NCI-H2081 (cell line): ENCODE data around the gene CTSF.

Source experiments
- DNase-seq, 2 experiments: peaks; one replicate each; lab custom pipeline; 2025; lab: John Stamatoyannopoulos, UW

CTSF gene

DNA sequence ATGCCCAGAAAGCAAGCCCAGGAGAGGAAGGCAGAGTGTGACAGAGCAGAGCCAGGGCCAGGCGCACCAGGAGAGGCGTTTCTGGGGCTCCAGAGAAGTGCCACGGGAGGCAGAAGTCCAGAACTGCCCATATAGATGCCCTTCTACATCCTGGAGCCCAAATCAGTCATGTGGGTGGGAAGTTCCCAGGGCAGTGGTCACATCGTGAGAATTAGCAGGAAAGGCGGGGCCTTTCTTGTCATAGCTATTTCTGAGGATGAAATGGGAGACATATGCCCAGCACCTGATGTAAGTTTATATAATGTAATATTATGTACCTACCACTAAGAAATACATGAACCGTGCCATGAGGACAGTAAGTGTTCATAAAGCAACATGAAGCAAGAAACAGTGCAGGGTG is 35.6 kb downstream of the CTSF start:
- DNase-seq: no peak

- no peak for DNase-seq
Observed at GRCh38 chr11:66531841-66532240, 36.6 kb downstream of the CTSF start.

- no peak for DNase-seq
Observed at GRCh38 chr11:66530927-66531709, 37.3 kb downstream of the CTSF start.

DNA sequence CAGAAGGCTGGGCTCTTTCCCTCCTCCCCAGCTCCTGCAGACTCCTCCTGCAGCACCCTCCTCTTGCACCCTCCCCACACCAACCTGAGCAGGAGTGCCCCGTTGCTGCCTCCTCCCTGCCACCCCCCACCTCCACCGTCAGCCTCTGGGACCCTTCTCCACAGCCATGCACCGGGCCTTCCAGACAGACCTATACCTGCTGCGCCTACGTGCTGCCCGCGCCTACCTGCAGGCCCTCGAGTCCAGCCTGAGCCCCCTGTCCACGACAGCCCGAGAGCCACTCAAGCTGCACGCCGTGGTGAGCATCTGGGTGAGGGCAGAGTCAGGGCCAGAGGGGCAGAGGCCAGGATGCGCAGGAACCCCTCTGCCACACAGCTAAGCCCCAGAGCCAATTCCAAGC is 38.8 kb downstream of the CTSF start:
- no peak for DNase-seq

DNA sequence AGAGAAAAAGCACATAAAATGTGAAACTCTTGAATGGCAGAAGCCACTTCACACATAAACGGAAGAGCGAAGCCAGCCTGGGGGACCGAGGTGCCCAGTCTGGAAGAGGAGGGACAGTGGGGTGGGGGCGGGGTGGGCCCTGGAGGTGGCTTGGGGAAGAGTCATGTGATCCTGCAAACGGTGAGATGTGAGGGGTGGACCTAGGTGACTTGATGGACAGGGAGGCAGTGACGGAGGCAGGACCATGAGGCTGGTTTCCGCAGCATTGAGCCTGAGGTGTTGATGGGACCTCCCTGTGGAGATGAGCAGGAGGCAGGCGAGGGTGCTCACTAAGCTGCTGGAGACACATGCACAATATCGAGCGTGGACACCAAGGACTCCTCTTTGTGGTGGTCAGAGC is 39.3 kb downstream of the CTSF start:
- DNase-seq: no peak

GRCh38 chr11:66524304-66525040 is 43.9 kb downstream of the CTSF start:
- no peak for DNase-seq

DNA sequence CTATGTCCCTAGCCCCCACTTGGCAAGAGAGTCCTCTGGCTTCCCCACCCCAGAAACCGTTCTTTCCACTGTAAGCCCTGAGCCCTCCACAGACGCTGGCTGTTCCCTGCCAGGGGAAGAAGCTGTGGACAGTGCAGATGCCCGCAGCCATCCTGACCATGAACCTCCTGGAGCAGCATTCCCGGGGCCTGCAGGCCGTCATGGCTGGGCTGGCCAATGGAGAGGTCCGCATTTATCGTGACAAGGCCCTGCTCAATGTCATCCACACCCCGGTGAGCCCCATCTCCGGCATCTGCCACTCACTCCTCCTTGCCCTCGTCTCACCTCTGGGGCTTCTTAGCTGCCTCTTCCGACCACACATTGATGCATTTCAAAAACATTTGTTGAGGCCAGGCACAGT is 44.8 kb downstream of the CTSF start:
- DNase-seq: no peak
